Stimulated activated CD8-positive, alpha-beta memory T cell treated with anti-CD3 and anti-CD28 coated beads, Interleukin-7, amount 100 ng/mL, for 48 hours (primary cell): ENCODE data around the gene SPEF1.

Experiments
- DNase-seq, 2 donors: peaks; one replicate each; pipeline ENCODE4 v3.0.0-alpha.2; 2020; ENCODE audit warnings: low read depth in 1 of 2; ENCODE audit errors: extremely low read depth in 1 of 2

The SPEF1 gene

GRCh38 chr20:3751305-3751674 is 30.0 kb downstream of the SPEF1 start:
- no peak for DNase-seq

GRCh38 chr20:3749689-3750531 is 31.3 kb downstream of the SPEF1 start:
- DNase-seq: peak; percentile 7 to 16

- no peak for DNase-seq
Observed at GRCh38 chr20:3749087-3749688, 32.1 kb downstream of the SPEF1 start.

GRCh38 chr20:3748073-3748472 is 33.2 kb downstream of the SPEF1 start:
- DNase-seq: no peak

- DNase-seq: no peak
Observed at GRCh38 chr20:3747471-3747870, 33.8 kb downstream of the SPEF1 start.

- no peak for DNase-seq
Observed at GRCh38 chr20:3745686-3746173, 35.5 kb downstream of the SPEF1 start.

GRCh38 chr20:3744806-3745685 is 36.2 kb downstream of the SPEF1 start:
- DNase-seq: peak; percentile 35 to 58

GRCh38 chr20:3744037-3744436 is 37.2 kb downstream of the SPEF1 start:
- no peak for DNase-seq

- no peak for DNase-seq
Observed at GRCh38 chr20:3743251-3743650, 38.0 kb downstream of the SPEF1 start.

- DNase-seq: no peak
Observed at GRCh38 chr20:3741836-3742458, 39.3 kb downstream of the SPEF1 start.

- DNase-seq: no peak
Observed at GRCh38 chr20:3740615-3741301, 40.5 kb downstream of the SPEF1 start.

GRCh38 chr20:3739926-3740451 is 41.3 kb downstream of the SPEF1 start:
- DNase-seq: no peak

- no peak for DNase-seq
Observed at GRCh38 chr20:3739054-3739925, 42.0 kb downstream of the SPEF1 start.

- DNase-seq: no peak
Observed at GRCh38 chr20:3738111-3739053, 42.9 kb downstream of the SPEF1 start.

- no peak for DNase-seq
Observed at GRCh38 chr20:3735768-3736167, 45.5 kb downstream of the SPEF1 start.

GRCh38 chr20:3734111-3734843 is 47.0 kb downstream of the SPEF1 start:
- DNase-seq: no peak
